Astrocyte (in vitro differentiated cells and primary cell): ENCODE data around the gene POLR2F.

ENCODE experiments used
- EZH2 ChIP-seq: IDR thresholded peaks from 2 replicates; pipeline ENCODE4 v1.6.1; 2012; ENCODE audit warnings: mild to moderate bottlenecking, low read length, inconsistent platforms; ENCODE audit not compliant: insufficient read depth
- TF ChIP-seq, protein P1 (sequence below): IDR thresholded peaks from 2 replicates; pipeline ENCODE4 v1.5.1; 2011; ENCODE audit warnings: low read depth, mild to moderate bottlenecking, inconsistent platforms, low read length, moderate library complexity; ENCODE audit not compliant: insufficient read depth

GRCh38 chr22:38007330-38007902 is 53.9 kb downstream of the POLR2F start:
- TF ChIP-seq, protein P1, sequence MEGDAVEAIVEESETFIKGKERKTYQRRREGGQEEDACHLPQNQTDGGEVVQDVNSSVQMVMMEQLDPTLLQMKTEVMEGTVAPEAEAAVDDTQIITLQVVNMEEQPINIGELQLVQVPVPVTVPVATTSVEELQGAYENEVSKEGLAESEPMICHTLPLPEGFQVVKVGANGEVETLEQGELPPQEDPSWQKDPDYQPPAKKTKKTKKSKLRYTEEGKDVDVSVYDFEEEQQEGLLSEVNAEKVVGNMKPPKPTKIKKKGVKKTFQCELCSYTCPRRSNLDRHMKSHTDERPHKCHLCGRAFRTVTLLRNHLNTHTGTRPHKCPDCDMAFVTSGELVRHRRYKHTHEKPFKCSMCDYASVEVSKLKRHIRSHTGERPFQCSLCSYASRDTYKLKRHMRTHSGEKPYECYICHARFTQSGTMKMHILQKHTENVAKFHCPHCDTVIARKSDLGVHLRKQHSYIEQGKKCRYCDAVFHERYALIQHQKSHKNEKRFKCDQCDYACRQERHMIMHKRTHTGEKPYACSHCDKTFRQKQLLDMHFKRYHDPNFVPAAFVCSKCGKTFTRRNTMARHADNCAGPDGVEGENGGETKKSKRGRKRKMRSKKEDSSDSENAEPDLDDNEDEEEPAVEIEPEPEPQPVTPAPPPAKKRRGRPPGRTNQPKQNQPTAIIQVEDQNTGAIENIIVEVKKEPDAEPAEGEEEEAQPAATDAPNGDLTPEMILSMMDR, result no peak
- TF ChIP-seq EZH2, result no peak
